ENCODE measurements around the gene ZER1.

The ZER1 gene

DNA sequence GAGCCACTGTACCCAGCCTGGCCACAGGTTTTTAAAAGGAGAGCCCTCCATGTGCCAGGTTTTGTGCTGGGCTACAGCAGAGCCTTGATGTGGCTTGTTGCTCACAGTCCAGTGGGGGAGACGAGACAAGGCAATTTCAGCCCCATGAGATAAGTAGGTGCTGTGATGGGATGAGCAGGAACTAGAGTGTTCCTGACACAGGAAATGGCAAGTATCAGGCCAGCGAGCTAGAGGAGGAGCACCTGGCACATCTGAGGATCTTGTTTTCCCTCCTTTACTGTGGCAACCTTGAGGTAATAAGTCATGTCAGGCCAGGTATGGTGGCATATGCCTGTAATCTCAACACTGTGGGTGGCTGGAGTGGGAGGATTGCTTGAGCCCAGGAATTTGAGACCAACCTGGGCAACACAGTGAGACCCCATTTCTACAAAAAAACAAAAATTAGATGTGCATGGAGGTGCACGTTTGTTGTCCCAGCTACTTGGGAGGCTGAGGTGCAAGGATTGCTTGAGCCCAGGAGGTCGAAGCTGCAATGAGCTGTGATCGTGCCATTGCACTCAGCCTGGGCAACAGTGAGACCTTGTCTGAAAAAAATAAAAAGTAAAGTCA, 44.0 kb downstream of the ZER1 start:
- H3K4ac ChIP-seq (ENCODE audit: low read depth in 1 of 2, low read length in 2 of 2), result no peak overlapping the region
- H4K8ac ChIP-seq (ENCODE audit: low read length), result no peak overlapping the region
- H3K9ac ChIP-seq (ENCODE audit: low read length), result no peak overlapping the region
- no peak overlapping the region for H3K27ac ChIP-seq (ENCODE audit: low read length, poor library complexity, severe bottlenecking)
- H4K91ac ChIP-seq (ENCODE audit: low read length), result no peak overlapping the region
- H2BK120ac ChIP-seq (ENCODE audit: low read depth, low read length), result no peak overlapping the region
- H3K4me2 ChIP-seq (ENCODE audit: low read length, poor library complexity, severe bottlenecking), result no peak overlapping the region
- H2BK5ac ChIP-seq (ENCODE audit: low read depth, low read length, poor library complexity, severe bottlenecking), result no peak overlapping the region
- peaks cover 38% of the 10 kb centered on the region for H3K4me1 ChIP-seq (ENCODE audit: control insufficient read depth, insufficient read depth, low read depth, low read length)
- no peak overlapping the region for H3K4me3 ChIP-seq (ENCODE audit: insufficient read depth in 1 of 2, low read depth in 1 of 2, low read length in 2 of 2)
- H3K9me3 ChIP-seq (ENCODE audit: control insufficient read depth, low read length), result no peaks in the 10 kb centered on the region
- no peak overlapping the region for H3K23ac ChIP-seq (ENCODE audit: low read length in 2 of 2)
- H3K18ac ChIP-seq (ENCODE audit: low read depth in 1 of 2, low read length in 2 of 2), result no peak overlapping the region
- DNase-seq, result no peak
- H3K27me3 ChIP-seq (ENCODE audit: control insufficient read depth in 1 of 2, insufficient read depth in 1 of 2, low read length in 2 of 2), result no peaks in the 10 kb centered on the region
- 85% methylated on average over 5 of the region's 5 CpGs for WGBS
- no peak overlapping the region for H2BK12ac ChIP-seq (ENCODE audit: low read length in 2 of 2)
- H2AK5ac ChIP-seq (ENCODE audit: low read length, severe bottlenecking), result no peak overlapping the region
- peaks cover 2% of the 10 kb centered on the region for H3K79me1 ChIP-seq (replicated peaks; ENCODE audit: low read length, poor library complexity, severe bottlenecking)
- no peak overlapping the region for H2AFZ ChIP-seq (ENCODE audit: low read depth, low read length)
- no peak overlapping the region for H2BK15ac ChIP-seq (ENCODE audit: low read depth, poor library complexity, severe bottlenecking)
- H3K14ac ChIP-seq (ENCODE audit: low read length in 2 of 2), result no peak overlapping the region
- peaks cover 14 to 22% of the 10 kb centered on the region in 2 experiments for H3K36me3 ChIP-seq (ENCODE audit: control insufficient read depth in 1 of 2, insufficient read depth in 2 of 2, low read depth in 1 of 2, low read length in 2 of 2)

DNA sequence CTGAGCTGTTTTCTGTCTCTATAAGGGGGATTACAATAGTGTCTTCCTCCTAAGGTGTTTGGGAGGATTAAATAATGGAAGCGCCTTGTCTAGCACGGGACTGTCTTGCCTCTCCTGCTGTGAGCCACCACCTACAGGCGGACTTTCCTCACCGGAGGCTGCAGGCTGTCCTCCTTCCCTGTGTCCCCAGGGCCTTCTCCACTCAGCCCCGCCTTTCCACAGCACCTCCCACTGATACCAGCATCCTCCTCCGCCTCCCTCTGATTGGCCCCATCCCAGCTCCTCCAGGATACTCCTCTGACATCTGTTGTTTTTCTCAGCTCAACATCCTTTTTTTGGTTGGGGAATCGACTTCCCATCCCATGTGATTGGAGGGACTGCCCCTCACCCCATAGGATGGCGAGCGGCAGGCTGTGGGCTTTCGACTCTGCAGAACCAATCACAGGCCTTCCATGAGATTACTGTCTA, 46.9 kb downstream of the ZER1 start:
- 30% methylated on average over 10 of the region's 10 CpGs for WGBS

DNA sequence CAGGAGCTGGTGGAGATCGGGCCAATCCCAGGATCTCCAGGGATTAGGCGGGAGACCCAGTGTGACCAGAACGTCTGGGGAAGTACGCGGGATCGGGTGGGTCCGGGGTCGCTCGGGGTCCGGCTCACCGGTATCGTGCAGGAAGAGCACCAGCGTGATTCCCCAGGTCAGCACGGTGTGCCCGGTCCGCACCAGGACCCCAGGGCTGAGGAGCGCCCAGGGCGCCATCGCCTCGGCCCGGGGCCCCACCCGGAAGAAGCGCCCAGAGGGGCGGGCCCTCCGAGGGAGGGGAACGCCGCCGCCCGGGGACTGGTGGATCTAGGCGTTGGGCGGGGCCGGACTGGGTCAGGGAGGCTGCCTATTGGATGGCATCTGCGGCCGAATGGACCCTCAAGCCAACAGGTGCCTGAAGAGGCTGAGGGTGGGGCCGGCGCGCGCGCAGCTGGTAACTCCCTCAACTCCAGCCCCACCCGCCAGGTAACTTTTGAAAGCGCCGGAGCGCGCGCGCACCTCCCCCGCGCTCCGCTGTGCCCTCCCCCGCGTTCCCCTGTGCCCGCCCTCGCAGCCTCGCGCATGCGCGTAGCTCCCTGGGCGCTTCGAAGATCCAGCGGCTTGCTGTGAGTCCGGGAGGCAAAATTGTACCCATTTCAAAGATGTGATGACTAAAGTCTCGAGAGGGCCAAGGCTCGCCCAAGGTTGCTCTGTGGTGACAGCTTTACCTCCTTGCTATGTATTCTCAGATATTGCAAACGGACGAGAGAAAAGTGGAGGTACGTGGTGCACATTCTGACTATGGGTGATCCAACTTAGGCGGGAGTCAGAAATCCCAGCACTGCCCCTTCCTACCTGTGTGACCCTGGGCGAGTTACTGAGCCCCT, 47.6 kb downstream of the ZER1 start, which contains the start of gene ZDHHC12:
ZDHHC12 (minus strand) TSS at position 262 of the 878 bp plus-strand sequence; CDS start at position 228, 34 bp downstream.
- H3K18ac ChIP-seq (ENCODE audit: low read depth in 1 of 2, low read length in 2 of 2), result peak within 1 kb of the TSS in 1 of 2 experiments; percentile 90
- peak within 1 kb of the TSS; percentile 47 for H4K8ac ChIP-seq (ENCODE audit: low read length)
- no peak within 1 kb of the TSS for H2BK15ac ChIP-seq (ENCODE audit: low read depth, poor library complexity, severe bottlenecking)
- H2BK5ac ChIP-seq (ENCODE audit: low read depth, low read length, poor library complexity, severe bottlenecking), result no peak within 1 kb of the TSS
- no peak within 1 kb of the TSS for H4K91ac ChIP-seq (ENCODE audit: low read length)
- DNase-seq, result peak; percentile 94
- H3K27me3 ChIP-seq (ENCODE audit: control insufficient read depth in 1 of 2, insufficient read depth in 1 of 2, low read length in 2 of 2), result no peaks in the 10 kb centered on the region
- H3K27ac ChIP-seq (ENCODE audit: low read length, poor library complexity, severe bottlenecking), result no peak within 1 kb of the TSS
- peak within 1 kb of the TSS; percentile 73 for H2AFZ ChIP-seq (ENCODE audit: low read depth, low read length)
- no peak within 1 kb of the TSS for H2AK5ac ChIP-seq (ENCODE audit: low read length, severe bottlenecking)
- H3K23ac ChIP-seq (ENCODE audit: low read length in 2 of 2), result peak within 1 kb of the TSS in 1 of 2 experiments; percentile 61
- peak within 1 kb of the TSS; percentile 87 for H3K9ac ChIP-seq (ENCODE audit: low read length)
- whole genome bisulfite sequencing, result 2% methylated on average over 65 of the region's 68 CpGs
- H3K9me3 ChIP-seq (ENCODE audit: control insufficient read depth, low read length), result no peaks in the 10 kb centered on the region
- no peak within 1 kb of the TSS for H2BK120ac ChIP-seq (ENCODE audit: low read depth, low read length)
- peaks cover 5 to 33% of the 10 kb centered on the region in 2 experiments for H3K36me3 ChIP-seq (ENCODE audit: control insufficient read depth in 1 of 2, insufficient read depth in 2 of 2, low read depth in 1 of 2, low read length in 2 of 2)
- H3K79me1 ChIP-seq (replicated peaks; ENCODE audit: low read length, poor library complexity, severe bottlenecking), result peaks cover 2% of the 10 kb centered on the region
- peaks cover 28% of the 10 kb centered on the region for H3K4me1 ChIP-seq (ENCODE audit: control insufficient read depth, insufficient read depth, low read depth, low read length)
- H3K14ac ChIP-seq (ENCODE audit: low read length in 2 of 2), result peak within 1 kb of the TSS in 1 of 2 experiments; percentile 82
- H3K4me3 ChIP-seq (ENCODE audit: insufficient read depth in 1 of 2, low read depth in 1 of 2, low read length in 2 of 2), result peak within 1 kb of the TSS; percentile 80 to 91
- H2BK12ac ChIP-seq (ENCODE audit: low read length in 2 of 2), result no peak within 1 kb of the TSS
- peak within 1 kb of the TSS; percentile 79 for H3K4me2 ChIP-seq (ENCODE audit: low read length, poor library complexity, severe bottlenecking)
- H3K4ac ChIP-seq (ENCODE audit: low read depth in 1 of 2, low read length in 2 of 2), result peak within 1 kb of the TSS in 1 of 2 experiments; percentile 67

More for the DNA sequence above, 46.9 kb downstream of the ZER1 start:
- peaks cover 2% of the 10 kb centered on the region for H3K79me1 ChIP-seq (replicated peaks; ENCODE audit: low read length, poor library complexity, severe bottlenecking)
- H3K4me2 ChIP-seq (ENCODE audit: low read length, poor library complexity, severe bottlenecking), result peak overlapping the region; percentile 59
- H4K91ac ChIP-seq (ENCODE audit: low read length), result no peak overlapping the region
- H3K4ac ChIP-seq (ENCODE audit: low read depth in 1 of 2, low read length in 2 of 2), result peak overlapping the region in 1 of 2 experiments; percentile 40
- H2BK120ac ChIP-seq (ENCODE audit: low read depth, low read length), result no peak overlapping the region
- peak overlapping the region; percentile 71 for H3K9ac ChIP-seq (ENCODE audit: low read length)
- H3K18ac ChIP-seq (ENCODE audit: low read depth in 1 of 2, low read length in 2 of 2), result no peak overlapping the region
- no peak overlapping the region for H2AK5ac ChIP-seq (ENCODE audit: low read length, severe bottlenecking)
- H3K36me3 ChIP-seq (ENCODE audit: control insufficient read depth in 1 of 2, insufficient read depth in 2 of 2, low read depth in 1 of 2, low read length in 2 of 2), result peaks cover 5 to 29% of the 10 kb centered on the region in 2 experiments
- H2BK15ac ChIP-seq (ENCODE audit: low read depth, poor library complexity, severe bottlenecking), result peak overlapping the region; percentile 26
- H2BK5ac ChIP-seq (ENCODE audit: low read depth, low read length, poor library complexity, severe bottlenecking), result no peak overlapping the region
- H3K23ac ChIP-seq (ENCODE audit: low read length in 2 of 2), result no peak overlapping the region
- no peak overlapping the region for H3K27ac ChIP-seq (ENCODE audit: low read length, poor library complexity, severe bottlenecking)
- H3K27me3 ChIP-seq (ENCODE audit: control insufficient read depth in 1 of 2, insufficient read depth in 1 of 2, low read length in 2 of 2), result no peaks in the 10 kb centered on the region
- H3K9me3 ChIP-seq (ENCODE audit: control insufficient read depth, low read length), result no peaks in the 10 kb centered on the region
- H3K4me3 ChIP-seq (ENCODE audit: insufficient read depth in 1 of 2, low read depth in 1 of 2, low read length in 2 of 2), result peak overlapping the region; percentile 34 to 91
- no peak overlapping the region for H2BK12ac ChIP-seq (ENCODE audit: low read length in 2 of 2)
- H3K14ac ChIP-seq (ENCODE audit: low read length in 2 of 2), result no peak overlapping the region
- peak overlapping the region; percentile 16 for H4K8ac ChIP-seq (ENCODE audit: low read length)
- DNase-seq, result peak; percentile 79
- peaks cover 34% of the 10 kb centered on the region for H3K4me1 ChIP-seq (ENCODE audit: control insufficient read depth, insufficient read depth, low read depth, low read length)
- H2AFZ ChIP-seq (ENCODE audit: low read depth, low read length), result no peak overlapping the region

Measured in mesenchymal stem cell (in vitro differentiated cells and primary cell).